Measurements from ENCODE around the gene TMEM207. TPM values are rescaled to one million over a fixed set of nuclear protein-coding genes. Genes with fewer than 3 reads are reported as not detected.

The TMEM207 gene
- total and polyA plus RNA-seq, 3 experiments from 2014 or later, result not detected

DNA sequence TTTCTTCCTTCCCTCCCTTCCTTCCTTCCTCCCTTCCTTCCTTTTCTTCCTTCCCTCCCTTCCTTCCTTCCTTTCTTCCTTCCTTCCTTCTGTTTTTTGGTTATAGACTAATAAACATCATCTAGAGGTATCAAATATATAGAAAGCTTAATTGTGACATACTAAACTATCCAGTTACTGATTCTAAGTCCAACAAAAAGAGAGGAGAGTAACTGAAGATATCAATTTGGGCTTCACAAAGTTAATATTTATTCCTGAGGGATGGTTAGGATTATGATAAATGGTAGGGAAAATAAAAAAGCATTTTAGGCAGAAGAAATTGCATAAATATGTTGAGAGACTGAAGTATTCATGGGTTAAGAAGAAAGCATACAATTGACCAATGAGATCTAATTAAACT lies 69.5 kb downstream of the TMEM207 start:
- Mint-ChIP-seq H3K4me3 (no peak overlapping the region), H3K4me1 (no peaks in the 10 kb centered on the region), H3K36me3 (no peaks in the 10 kb centered on the region), H3K27ac (no peak overlapping the region), H3K9me3 (no peaks in the 10 kb centered on the region), H3K27me3 (peaks cover 1 to 21% of the 10 kb centered on the region in 2 donors)
- Histone ChIP-seq H3K4me1 (ENCODE audit: insufficient read depth, low read length) (no peaks in the 10 kb centered on the region), H3K36me3 (ENCODE audit: insufficient read depth, low read length) (no peaks in the 10 kb centered on the region), H3K27me3 (ENCODE audit: insufficient read depth, low read length, poor library complexity, severe bottlenecking) (peaks cover 6% of the 10 kb centered on the region), H3K9me3 (ENCODE audit: low read length) (no peaks in the 10 kb centered on the region), H3K27ac (ENCODE audit: low read depth, low read length) (no peak overlapping the region), H3K4me3 (ENCODE audit: low read length) (no peak overlapping the region)
- ChIA-PET CTCF (no interaction called here), POLR2A (no interaction called here)
- DNase-seq, result no peak

Other genes with a start within 250 kb of the TMEM207 start
- under 1 TPM in 1 of 2 experiments, not detected in 1; 0.09 TPM for gene CLDN1, start 127.5 kb downstream of the TMEM207 start, total RNA-seq
- not detected for gene CLDN1, start 127.5 kb downstream of the TMEM207 start, polyA plus RNA-seq
- not detected for gene CLDN16, start 61.7 kb downstream of the TMEM207 start, total RNA-seq
- not detected for gene CLDN16, start 61.7 kb downstream of the TMEM207 start, polyA plus RNA-seq
- 10 to 100 TPM in 1 of 2 experiments, 1 to 10 TPM in 1; 6.7 to 11.5 TPM for gene IL1RAP, start 64.2 kb upstream of the TMEM207 start, total RNA-seq
- gene IL1RAP, start 64.2 kb upstream of the TMEM207 start, polyA plus RNA-seq, result 5.2 TPM